HepG2 (cell line): Measurements from ENCODE around the gene SPTSSA. TPM values are rescaled to one million over a fixed set of nuclear protein-coding genes. Genes with fewer than 3 reads are reported as not detected.

Experiments
- GATA4 ChIP-seq: sonication (generic); IDR thresholded peaks from 2 replicates; pipeline ENCODE4 v1.6.1; 2016; ENCODE audit warnings: antibody characterized with exemption, low read depth, borderline replicate concordance
- HOXA3 ChIP-seq: sonication (generic); formaldehyde crosslinking; IDR thresholded peaks from 2 replicates; pipeline ENCODE4 v1.5.0; 2020; ENCODE audit warnings: missing genetic modification reagents
- KDM4B ChIP-seq: sonication (generic); formaldehyde crosslinking; IDR thresholded peaks from 2 replicates; pipeline ENCODE4 v1.4.0; 2020; ENCODE audit warnings: missing genetic modification reagents
- KLF13 ChIP-seq: sonication (generic); formaldehyde crosslinking; IDR thresholded peaks from 2 replicates; pipeline ENCODE4 v1.4.0; 2020; ENCODE audit warnings: mild to moderate bottlenecking, missing genetic modification reagents
- NFE2 ChIP-seq: sonication (generic); formaldehyde crosslinking; IDR thresholded peaks from 2 replicates; pipeline ENCODE4 v1.4.0; 2020; ENCODE audit warnings: missing genetic modification reagents
- NR2F6 ChIP-seq, 2 experiments: IDR thresholded peaks; 2 replicates each; pipeline ENCODE4 v1.6.1; 2016; ENCODE audit warnings: antibody characterized with exemption in 1 of 2, mild to moderate bottlenecking in 1 of 2
- PTBP1 ChIP-seq: fragments of 200-400 bp; formaldehyde crosslinking; IDR thresholded peaks from 2 replicates; pipeline ENCODE4 v1.6.1; 2018; ENCODE audit warnings: low read length, low read depth; ENCODE audit not compliant: poor library complexity, severe bottlenecking
- RARA ChIP-seq: IDR thresholded peaks from 2 replicates; pipeline ENCODE4 v1.6.1; 2016; ENCODE audit warnings: missing genetic modification reagents, missing compliant biosample characterization
- SALL1 ChIP-seq: sonication (generic); formaldehyde crosslinking; IDR thresholded peaks from 2 replicates; pipeline ENCODE4 v1.8.0; 2022; ENCODE audit warnings: mild to moderate bottlenecking, missing genetic modification reagents
- SMAD9 ChIP-seq: sonication (generic); formaldehyde crosslinking; IDR thresholded peaks from 2 replicates; pipeline ENCODE4 v1.5.1; 2020; ENCODE audit warnings: mild to moderate bottlenecking, missing genetic modification reagents
- SOX5 ChIP-seq: IDR thresholded peaks from 2 replicates; pipeline ENCODE4 v1.6.1; 2016; ENCODE audit warnings: borderline replicate concordance
- SRF ChIP-seq: IDR thresholded peaks from 2 replicates; pipeline ENCODE4 v1.6.1; 2011; ENCODE audit warnings: mild to moderate bottlenecking, low read depth, low read length, moderate library complexity
- TCF7L2 ChIP-seq: IDR thresholded peaks from 2 replicates; pipeline ENCODE4 v1.6.1; 2011; ENCODE audit warnings: mild to moderate bottlenecking, low read depth, low read length, moderate library complexity
- ZMYM4 ChIP-seq: sonication (generic); formaldehyde crosslinking; IDR thresholded peaks from 2 replicates; pipeline ENCODE4 v1.8.1; 2023; ENCODE audit warnings: mild to moderate bottlenecking, missing genetic modification reagents
- ZNF224 ChIP-seq: sonication (generic); formaldehyde crosslinking; IDR thresholded peaks from 2 replicates; pipeline ENCODE4 v1.5.0; 2020; ENCODE audit warnings: mild to moderate bottlenecking, missing genetic modification reagents
- polyA plus RNA-seq, 8 experiments: library from polyadenylated mRNA; depleted of rRNA in 3 of 8; stranded (reverse) in 7 of 8; unstranded in 1 of 8; fragments of >200 nt; fragmentation: Illumina TruSeq in 4 of 8; extraction: Trizol in 4 of 8; gene quantifications; 2 replicates each; pipeline versions ENCODE4 v1.2.1 to v1.2.3, GENCODE V29; 2011 to 2016; ENCODE audit warnings: low read depth in 4 of 8, missing spikeins in 1 of 8, mixed read lengths in 1 of 8; ENCODE audit not compliant: insufficient read depth in 1 of 8
- total RNA-seq, 5 experiments: library from RNA; depleted of rRNA; stranded (reverse); fragments of >200 nt; fragmentation: Illumina TruSeq; extraction: Trizol; gene quantifications; 2 replicates each; pipeline ENCODE4 v1.2.3, GENCODE V29; 2016; ENCODE audit warnings: low read depth in 1 of 5
- TF ChIP-seq, protein P1 (sequence below): IDR thresholded peaks from 2 replicates; pipeline ENCODE4 v1.6.1; 2016
- TF ChIP-seq, protein P2 (sequence below): sonication (generic); formaldehyde crosslinking; IDR thresholded peaks from 2 replicates; pipeline ENCODE4 v1.4.0; 2020; ENCODE audit warnings: missing genetic modification reagents
- TF ChIP-seq, protein P3 (sequence below): sonication (generic); formaldehyde crosslinking; IDR thresholded peaks from 2 replicates; pipeline ENCODE4 v1.8.1; 2023; ENCODE audit warnings: mild to moderate bottlenecking, moderate library complexity, missing genetic modification reagents

The SPTSSA gene
- total and polyA plus RNA-seq, 2 of the 13 experiments (the other 11 are each of a cell fraction or from before 2014, with no cell fraction given) = 19.1 to 86.1 TPM

- TF ChIP-seq RARA (CRISPR knock-in tag) (peak; percentile 78), TCF7L2 (no peak), NFE2 (CRISPR knock-in tag) (no peak), GATA4 (peak; percentile 49; the same call in 1 of the 2 replicates), SMAD9 (CRISPR knock-in tag) (0 out of 2 replicates have a peak, but pooled peaks have one; percentile 64), ZNF224 (CRISPR knock-in tag) (no peak), SRF (peak; percentile 39; the same call in 1 of the 2 replicates), SOX5 (CRISPR knock-in tag) (peak; percentile 80; the same call in 1 of the 2 replicates), NR2F6 (IDR thresholded peaks at IDR 0.05) (no peak; the same call in 1 of the 2 replicates), NR2F6 (CRISPR knock-in tag; IDR thresholded peaks at IDR 0.05) (peak; percentile 81), ZMYM4 (CRISPR knock-in tag) (peak; percentile 67; the same call in 1 of the 2 replicates), PTBP1 (no peak), KLF13 (0 out of 2 replicates have a peak, but pooled peaks have one; percentile 76), KDM4B (CRISPR knock-in tag) (peak; percentile 96; the same call in 1 of the 2 replicates), SALL1 (peak; percentile 91), HOXA3 (CRISPR knock-in tag) (peak; percentile 95)
- TF ChIP-seq, protein P1, sequence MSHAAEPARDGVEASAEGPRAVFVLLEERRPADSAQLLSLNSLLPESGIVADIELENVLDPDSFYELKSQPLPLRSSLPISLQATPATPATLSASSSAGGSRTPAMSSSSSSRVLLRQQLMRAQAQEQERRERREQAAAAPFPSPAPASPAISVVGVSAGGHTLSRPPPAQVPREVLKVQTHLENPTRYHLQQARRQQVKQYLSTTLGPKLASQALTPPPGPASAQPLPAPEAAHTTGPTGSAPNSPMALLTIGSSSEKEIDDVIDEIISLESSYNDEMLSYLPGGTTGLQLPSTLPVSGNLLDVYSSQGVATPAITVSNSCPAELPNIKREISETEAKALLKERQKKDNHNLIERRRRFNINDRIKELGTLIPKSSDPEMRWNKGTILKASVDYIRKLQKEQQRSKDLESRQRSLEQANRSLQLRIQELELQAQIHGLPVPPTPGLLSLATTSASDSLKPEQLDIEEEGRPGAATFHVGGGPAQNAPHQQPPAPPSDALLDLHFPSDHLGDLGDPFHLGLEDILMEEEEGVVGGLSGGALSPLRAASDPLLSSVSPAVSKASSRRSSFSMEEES (CRISPR knock-in tag) = peak; percentile 55
- TF ChIP-seq, protein P2, sequence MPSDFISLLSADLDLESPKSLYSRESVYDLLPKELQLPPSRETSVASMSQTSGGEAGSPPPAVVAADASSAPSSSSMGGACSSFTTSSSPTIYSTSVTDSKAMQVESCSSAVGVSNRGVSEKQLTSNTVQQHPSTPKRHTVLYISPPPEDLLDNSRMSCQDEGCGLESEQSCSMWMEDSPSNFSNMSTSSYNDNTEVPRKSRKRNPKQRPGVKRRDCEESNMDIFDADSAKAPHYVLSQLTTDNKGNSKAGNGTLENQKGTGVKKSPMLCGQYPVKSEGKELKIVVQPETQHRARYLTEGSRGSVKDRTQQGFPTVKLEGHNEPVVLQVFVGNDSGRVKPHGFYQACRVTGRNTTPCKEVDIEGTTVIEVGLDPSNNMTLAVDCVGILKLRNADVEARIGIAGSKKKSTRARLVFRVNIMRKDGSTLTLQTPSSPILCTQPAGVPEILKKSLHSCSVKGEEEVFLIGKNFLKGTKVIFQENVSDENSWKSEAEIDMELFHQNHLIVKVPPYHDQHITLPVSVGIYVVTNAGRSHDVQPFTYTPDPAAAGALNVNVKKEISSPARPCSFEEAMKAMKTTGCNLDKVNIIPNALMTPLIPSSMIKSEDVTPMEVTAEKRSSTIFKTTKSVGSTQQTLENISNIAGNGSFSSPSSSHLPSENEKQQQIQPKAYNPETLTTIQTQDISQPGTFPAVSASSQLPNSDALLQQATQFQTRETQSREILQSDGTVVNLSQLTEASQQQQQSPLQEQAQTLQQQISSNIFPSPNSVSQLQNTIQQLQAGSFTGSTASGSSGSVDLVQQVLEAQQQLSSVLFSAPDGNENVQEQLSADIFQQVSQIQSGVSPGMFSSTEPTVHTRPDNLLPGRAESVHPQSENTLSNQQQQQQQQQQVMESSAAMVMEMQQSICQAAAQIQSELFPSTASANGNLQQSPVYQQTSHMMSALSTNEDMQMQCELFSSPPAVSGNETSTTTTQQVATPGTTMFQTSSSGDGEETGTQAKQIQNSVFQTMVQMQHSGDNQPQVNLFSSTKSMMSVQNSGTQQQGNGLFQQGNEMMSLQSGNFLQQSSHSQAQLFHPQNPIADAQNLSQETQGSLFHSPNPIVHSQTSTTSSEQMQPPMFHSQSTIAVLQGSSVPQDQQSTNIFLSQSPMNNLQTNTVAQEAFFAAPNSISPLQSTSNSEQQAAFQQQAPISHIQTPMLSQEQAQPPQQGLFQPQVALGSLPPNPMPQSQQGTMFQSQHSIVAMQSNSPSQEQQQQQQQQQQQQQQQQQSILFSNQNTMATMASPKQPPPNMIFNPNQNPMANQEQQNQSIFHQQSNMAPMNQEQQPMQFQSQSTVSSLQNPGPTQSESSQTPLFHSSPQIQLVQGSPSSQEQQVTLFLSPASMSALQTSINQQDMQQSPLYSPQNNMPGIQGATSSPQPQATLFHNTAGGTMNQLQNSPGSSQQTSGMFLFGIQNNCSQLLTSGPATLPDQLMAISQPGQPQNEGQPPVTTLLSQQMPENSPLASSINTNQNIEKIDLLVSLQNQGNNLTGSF = peak; percentile 73; the same call in 1 of the 2 replicates
- TF ChIP-seq, protein P3, sequence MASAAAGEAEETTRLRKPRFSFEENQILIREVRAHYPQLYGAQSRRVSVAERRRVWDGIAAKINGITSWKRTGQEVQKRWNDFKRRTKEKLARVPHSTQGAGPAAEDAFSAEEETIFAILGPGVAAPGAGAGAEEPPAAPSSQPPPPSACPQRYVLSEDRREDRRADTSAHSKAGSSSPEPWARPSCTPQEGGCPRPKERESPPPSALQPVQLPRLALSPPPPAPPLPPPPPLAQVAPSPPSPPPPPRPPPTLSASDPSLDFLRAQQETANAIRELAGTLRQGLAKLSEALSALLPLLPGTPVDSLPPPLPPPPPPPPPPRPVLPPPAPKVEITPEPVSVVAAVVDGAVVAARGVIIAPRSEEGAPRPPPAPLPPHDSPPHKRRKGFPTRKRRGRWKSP (CRISPR knock-in tag) = peak; percentile 41; the same call in 1 of the 2 replicates
Measured at GRCh38 chr14:34496679-34497513, 34.9 kb upstream of the SPTSSA start (continued).
